GM21737 (cell line): Measurements from ENCODE around the gene EHBP1.
A peak's percentile ranks its signal among the peaks of the same experiment; 100 is the strongest.
"Not testable (repeated sequence)": the region's sequence is repeated elsewhere in the genome, so short reads cannot be mapped to it uniquely, and the experiment has no call there.

Experiments
- ATAC-seq: cut with Tn5 transposase; IDR thresholded peaks from one replicate; pipeline ENCODE4 v1.9.1; 2021; ENCODE audit warnings: mild to moderate bottlenecking, moderate library complexity; ENCODE audit not compliant: unreplicated experiment

The EHBP1 gene

DNA sequence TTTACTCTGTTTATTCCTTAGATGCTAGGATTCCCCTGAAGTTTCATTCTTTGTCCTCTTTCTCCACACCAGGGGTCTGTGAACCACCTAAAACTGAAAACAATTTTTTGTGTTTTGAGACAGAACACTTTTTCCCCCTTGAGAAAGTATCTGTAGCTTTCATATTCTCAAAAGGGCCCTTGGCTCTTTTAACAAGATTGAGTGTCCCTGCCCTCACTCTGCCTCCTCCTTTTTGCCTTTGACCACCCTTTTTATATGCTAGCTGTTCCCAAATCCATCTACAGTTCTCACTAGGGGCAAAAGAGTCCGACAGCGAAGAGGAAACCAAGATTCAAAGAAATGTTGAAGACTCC, 883 bp upstream of the EHBP1 start:
- ATAC-seq, result no peak

DNA sequence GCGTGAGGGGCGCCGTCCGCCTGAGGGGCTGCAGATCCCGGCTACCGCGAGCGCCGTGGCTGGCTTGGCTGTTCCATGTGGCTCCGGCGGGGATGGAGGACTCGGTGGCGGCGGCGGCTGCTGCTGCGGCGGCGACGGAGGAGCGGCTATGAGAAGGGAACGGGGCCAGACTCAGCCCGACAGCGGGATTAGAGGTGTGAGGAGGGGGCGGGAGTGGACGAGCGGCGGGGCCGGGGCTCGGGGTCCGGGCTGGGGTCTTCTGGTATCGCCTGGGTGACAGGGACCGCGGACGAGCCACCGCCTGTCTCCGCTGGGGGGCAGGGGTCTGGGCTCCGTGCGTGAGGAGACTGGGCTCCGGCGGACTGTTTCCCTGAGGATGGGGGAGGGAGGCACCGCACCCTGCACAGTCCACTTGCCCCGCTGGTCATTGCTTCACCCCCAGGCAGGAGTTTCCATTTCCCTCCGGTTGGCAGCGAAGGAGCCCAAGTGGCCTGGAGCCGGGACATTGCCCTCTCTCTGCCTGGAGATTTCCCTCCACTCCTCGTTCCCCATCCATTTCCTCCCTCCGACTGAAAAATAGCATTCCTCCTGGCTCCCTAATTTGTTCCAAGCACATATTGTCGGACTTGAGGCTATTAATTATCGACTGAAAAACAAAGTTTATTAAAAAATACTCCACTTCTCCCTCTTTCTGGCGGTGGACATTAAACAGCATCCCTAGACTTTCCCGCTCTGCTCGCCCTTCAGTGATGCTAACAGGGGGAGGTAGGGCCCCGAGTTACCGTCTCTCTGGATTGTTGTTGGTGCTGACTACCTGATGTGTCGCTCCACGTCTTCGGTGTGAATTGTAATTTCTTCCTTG, 577 bp downstream of the EHBP1 start:
- peak; percentile 4 for ATAC-seq

DNA sequence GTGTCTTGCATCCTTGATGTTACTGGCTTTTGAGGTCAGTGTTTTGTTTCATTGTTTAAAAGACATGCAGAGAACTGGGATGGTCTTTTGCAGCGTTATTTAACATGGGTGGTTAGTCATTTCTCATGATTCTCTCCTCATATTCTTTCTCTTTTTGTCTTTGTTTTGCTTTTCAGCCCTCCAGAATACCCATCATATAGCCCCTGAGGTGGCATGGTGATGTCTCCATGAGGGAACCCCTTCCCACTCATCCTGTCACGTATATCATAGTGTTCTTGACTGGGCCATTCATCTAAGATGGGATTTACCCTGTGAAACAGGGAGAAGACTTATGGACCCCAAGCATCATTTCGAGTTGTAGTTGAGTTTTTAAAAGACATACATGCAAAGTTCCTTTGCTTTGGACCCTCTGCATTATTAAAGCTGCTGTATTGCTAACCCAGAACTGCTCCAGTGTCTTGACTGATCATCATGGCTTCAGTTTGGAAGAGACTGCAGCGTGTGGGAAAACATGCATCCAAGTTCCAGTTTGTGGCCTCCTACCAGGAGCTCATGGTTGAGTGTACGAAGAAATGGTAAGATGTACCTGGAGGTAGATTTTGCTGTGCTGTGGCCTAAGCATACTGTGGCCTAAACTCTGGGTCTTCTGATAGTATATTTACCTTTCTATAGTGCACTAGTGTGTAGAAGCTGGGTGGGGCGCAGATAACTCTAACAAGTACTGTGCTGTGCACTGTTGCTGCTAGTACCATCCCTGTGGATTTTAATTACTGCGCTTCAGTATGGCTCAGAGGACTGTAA, 1.4 kb downstream of the EHBP1 start:
- no peak for ATAC-seq

DNA sequence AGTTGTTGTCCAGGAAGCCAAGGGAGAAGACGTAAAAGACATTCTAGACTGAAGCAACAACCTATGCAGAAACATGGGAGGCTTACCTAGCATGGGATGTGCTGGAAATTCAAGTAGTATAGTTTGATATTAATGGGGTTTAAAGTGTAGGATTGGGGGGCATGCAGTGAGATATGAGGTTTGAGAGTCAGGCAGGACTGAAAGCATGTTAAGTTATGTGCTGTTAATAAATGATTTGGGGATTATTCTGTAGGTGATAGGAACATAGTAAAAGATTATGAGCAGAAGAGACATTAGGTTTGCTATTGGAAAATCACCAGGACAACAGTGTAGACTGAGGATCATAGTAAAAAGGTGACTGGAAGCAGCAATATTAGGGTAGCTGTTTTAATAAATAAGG, 3.2 kb downstream of the EHBP1 start:
- ATAC-seq, result no peak

DNA sequence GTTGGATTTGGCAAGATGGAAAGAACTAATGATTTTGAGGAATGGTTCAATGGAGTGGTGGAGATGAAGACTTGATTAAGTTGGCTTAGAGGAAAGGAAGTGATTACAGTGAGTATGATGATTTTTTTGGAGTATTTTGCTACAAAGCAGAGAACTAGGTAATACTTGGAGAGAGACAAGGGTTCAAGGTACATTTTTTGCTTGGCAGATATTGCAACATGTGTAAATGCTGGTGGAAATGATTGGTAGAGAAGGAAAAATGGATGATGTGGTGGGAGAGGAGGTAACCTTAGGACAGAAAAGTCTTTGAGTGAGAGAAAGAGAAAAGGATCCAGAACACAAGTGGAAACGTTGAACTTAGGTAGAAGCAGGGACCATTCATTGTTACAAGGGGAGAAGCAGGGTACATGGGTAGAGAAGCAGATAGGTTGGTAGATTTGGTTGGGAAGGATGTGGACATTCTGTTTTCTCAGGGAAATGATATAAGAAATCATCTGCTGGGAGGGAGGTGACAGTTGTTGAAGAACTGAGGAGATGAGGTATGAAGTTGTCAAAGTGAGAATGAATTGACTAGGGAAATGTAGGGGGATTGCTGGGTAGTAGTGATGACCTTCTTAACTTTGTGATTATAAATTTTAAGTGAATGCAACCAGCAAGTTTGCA, 6.5 kb downstream of the EHBP1 start:
- ATAC-seq, result no peak

DNA sequence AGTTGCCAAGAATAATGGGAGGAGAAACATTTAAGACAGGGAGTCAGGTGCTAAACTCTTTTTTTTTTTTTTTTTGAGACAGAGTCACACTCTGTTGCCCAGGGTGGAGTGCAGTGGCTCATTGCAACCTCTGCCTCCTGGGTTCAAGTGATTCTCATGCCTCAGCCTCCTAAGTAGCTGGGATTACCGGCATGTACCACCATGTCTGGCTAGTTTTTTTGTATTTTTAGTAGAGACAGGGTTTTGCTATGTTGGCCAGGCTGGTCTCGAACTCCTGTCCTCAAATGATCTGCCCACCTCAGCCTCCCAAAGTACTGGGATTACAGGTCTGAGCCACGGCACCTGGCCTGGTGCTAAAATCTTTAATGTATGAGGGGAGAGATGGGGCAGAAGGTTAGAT, 7.7 kb downstream of the EHBP1 start:
- ATAC-seq, result not testable (repeated sequence)

DNA sequence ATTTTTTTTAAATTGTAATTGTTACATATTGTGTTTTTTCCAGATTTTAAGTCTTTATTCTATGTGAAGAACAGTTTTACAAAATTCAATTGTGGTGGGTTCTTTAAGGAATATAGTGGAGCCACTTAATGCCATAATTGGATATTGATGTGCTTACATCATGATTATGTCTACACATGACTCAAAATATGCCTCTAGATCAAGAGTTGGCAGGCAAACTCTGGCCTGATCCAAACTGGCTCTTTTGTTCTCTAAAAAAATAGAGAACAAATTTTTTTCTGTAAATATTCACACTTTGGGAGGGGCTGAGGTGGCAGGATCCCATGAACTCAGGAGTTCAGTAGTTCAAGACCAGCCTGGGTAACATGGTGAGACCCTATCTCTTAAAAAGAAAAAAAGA, 8.3 kb downstream of the EHBP1 start:
- ATAC-seq, result no peak

DNA sequence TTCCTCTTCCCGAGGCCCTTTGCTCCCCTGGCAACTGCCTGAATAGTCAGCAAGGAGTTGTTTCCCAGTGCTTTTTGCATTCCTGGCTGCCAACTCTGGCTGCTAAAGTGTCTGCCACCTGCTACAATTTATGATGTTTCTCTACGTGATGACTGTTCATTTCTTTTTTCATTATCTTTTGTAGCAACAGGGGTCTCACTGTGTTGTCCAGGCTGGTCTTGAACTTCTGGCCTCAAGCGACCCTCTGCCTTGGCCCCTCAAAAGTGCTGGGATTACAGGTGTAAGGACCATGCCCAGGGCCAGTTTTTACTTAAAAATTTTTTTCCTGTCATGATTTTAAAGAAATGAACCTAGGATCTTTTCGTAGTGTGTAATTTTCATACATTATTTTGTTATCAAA, 11.3 kb downstream of the EHBP1 start:
- ATAC-seq, result no peak

DNA sequence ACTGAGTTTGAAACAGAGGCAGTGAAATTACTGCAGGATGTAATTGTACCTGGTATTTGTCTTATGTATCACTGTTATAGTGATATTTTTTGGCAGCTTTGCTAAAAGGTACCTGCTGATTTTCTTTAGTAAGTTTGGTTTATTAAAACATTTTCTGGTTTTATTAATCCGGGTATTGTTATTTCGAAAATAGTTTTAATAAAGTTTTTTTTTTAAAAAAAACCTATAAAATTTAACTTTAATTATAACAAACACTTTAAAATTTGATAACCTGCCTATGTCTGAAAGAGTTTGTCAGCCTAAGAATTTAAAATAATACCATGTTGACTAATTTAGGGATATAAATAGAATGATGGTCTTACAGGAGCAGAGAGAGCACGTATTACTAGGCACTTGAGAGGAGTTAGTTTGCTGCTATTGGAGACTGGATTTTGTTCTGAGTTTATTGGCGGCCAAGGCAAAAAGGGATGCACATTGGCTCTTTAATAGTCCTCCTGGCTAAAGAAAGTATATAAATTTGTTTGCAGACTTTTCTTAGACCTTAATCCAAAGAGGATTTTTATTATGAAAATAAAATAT, 12.1 kb downstream of the EHBP1 start:
- no peak for ATAC-seq

DNA sequence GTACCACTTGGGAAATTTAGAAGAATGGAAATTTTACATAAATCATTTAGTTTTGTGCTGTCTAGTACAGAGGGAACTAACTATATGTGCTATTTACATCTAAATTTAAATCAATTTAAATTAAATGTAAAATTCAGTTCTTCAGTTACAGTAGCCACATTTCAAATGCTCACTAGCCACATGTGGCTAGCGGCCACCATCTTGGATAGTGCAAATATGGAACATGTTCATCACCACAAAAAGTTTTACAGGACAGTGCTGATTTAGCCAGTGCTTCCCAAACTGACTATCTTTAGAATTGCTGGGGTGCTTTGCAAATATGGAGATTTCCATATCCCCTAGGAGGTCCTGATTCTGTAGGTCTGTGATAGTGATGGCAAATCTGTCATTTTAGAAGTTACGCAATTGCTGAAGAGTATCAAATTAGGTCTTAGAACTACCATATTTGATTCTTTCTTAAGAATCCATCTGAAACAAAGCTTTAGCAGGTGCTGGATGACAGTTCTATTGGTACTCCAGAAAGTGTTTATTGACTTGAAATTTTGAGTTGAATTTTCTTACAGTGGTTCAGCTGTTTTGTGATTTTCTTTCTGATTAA, 12.8 kb downstream of the EHBP1 start:
- no peak for ATAC-seq

DNA sequence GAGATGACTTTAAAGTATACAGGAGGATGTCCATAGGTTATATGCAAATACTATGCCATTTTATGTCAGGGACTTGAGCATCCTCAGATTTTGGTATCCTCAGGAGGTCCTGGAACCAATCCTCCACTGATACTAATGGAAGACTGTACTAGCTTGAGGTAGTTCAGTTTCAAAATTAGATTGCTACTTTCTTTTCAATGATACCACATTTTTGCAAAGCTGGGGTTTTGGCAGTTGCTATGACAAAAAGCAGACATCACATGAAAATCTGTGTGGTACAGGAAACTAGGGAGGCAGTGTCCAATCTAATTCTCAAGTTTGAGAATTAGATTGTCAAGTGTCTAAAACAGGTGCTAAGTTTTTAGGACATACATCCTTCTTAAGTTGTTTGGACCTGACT, 14.2 kb downstream of the EHBP1 start:
- no peak for ATAC-seq

DNA sequence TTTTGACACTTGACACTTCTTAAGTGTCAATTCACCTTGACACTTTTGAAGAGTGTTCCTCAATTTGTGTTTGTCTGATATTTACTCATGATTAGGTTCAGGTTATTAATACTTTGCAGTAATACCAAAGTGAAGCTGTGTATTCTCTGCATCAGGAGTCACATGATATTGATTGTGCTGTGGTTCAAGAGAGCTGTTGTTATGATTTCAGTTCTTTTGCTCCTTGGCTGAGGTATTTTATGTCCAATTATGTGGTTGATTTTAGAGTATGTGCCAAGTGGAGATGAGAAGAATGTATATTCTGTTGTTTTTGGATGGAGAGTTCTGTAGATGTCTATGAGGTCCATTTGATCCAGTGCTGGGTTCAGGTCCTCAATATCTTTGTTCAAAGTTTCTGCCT, 17.2 kb downstream of the EHBP1 start:
- ATAC-seq, result no peak

DNA sequence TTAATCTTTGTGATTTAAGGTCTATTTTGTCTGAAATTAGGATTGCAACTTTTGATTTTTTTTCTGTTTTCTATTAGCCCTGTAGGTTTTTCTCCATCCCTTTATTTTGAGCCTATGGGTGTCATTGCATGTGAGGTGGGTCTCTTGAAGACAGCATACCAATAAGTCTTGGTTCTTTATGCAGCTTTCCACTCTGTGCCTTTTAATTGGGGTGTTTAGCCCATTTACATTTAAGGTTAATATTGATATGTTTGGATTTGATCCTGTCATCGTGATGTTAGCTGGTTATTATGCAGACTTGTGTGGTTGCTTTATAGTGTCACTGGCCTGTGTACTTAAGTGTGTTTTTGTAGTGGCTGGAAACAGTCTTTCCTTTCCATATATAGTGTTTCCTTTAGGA, 17.7 kb downstream of the EHBP1 start:
- ATAC-seq, result no peak

DNA sequence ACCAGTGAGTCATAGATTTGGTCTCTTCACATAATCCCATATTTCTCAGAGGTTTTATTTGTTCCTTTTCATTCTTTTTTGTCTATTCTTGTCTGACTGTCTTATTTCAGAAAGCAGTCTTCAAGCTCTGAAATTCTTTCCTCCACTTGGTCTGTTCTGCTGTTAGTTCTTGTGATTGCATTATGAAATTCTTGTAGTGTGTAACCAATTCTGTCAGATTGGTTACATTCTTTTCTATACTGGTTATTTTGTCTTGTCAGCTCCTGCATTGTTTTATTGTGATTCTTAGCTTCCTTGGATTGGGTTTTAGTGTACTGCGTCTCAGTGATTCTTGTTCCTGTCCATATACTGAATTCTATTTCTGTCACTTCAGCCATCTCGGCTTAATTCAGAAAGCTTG, 18.6 kb downstream of the EHBP1 start:
- ATAC-seq, result no peak

DNA sequence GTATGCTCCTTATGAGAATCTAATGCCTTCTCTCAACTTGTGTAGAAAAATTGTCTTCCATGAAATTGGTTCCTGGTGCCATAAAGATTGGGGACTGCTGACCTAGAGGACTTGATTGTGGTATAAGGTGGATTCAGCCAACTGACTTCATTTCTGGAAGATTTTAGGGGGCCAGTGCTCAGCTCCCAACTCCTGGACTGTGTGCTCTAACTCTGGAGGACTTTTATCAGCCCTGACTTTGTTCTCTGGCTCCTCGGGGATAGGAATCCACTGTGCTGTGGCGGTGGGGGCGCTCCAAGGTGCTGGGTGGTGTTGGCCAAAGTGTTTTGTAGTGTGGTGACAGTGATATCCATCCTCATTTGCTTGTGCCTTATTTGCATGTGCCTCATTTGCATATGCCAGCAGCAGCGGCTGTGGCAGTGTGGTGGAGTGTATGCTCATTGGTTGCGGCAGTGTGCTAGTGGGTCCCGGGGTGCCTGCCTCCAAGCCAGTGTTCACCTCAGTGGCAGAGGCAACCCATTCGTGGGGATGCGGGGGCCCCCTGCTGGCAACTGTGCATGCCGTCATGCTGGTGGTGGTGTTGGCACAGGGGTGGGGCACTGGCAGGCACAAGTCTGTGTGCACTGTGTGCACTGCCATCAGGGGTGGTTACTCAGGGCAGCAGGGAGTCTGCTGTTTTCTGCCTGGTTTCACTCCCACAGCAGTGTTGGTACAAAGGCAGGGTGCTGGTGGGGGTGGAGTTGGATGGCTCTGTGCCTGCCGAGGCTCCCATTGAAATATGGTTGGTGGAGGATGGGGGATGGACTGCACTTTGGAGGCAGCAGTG, 19.6 kb downstream of the EHBP1 start:
- no peak for ATAC-seq

DNA sequence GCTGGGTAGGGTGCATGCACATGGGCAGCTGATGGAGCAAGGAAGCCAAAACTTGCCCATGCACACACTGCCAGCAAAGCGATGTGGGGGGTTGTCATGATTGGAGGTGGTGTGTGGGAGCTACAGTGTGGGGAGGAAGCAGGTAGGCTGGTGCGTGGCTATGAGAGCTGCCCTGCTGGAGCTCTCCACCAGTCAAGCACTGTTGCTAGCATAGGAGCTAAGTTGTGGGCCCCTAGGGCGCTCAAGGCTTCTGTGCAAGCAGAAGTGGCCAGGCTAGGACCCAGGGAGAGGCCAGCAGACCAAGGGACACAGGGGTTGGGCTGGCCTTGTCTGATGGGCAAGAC, 20.2 kb downstream of the EHBP1 start:
- ATAC-seq, result no peak

DNA sequence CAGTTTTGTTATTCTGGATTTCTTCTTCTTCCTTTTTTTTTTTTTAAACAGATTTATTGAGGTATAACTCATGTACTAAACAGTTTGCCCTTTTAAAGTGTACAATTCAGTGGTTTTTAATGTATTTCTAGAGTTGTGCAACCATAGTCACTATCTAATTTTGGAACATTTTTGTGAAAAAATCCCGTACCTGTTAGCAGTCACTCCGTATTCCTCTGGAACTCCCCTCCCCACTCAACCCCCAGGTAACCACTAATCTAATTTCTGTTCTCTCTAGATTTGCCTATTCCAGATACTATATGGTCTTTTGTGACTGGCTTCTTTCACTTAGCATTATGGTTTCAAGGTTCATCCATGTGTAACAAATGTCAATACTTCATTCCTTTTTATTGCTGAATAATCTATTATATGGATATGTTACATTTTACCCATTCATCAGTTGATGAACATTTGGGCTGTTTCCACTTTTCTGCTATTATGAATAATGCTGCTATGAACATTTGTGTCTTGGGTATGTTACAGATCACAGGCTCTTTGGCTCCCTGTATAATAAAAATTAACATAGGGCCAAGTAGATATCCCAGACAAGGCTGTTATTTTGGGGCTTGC, 21.9 kb downstream of the EHBP1 start:
- ATAC-seq, result no peak

DNA sequence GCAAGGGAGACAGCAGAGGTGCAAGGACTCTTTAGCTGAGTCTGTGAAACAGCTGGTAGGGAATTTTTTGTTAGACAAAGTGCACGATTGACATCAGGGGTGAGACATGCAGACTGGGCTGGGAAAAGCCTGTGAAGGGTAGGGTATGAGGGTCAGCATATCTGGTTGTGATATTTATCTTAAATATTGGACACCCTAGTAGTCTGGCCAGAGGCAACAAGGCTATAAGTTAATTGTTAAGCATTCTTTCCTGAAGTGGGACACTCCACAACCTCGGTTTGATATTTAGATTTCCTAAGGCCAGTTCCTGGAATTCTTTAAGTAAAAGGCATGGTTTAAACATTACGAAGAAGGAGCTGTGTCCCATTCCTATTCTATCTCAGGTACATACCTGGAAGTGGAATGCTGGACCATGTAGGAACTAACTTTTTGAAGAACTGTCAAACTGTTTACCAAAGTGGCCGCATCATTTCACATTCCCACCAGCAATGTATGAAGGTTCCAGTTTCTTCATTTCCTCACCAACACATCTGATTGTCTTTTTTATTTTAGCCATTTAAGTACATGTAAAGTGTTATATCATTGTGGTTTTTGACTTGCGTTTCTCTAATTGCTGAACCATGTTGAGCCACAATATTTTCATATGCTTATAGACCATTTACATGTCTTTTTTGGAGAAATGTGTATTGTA, 22.5 kb downstream of the EHBP1 start:
- no peak for ATAC-seq

DNA sequence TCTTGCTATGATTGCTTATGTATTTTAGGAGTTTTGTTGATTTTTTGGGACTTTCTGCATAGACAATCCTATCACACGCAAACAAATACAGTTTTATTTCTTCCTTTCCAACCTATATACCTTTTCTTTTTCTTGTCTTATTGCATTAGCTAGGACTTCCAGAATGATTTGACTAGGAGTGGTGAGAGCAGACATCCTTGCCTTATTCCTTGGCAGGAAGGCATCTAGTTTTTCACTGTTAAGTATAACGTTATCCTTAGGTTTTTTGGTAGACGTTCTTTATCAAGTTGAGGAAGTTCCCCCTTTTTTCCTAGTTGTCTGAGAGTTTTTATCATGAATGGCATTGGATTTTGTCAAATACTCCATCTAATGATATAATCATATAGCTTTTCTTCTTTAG, 25.8 kb downstream of the EHBP1 start:
- no peak for ATAC-seq
